Measurements from ENCODE around the gene TMCC2.
"Not testable (repeated sequence)": the region's sequence is repeated elsewhere in the genome, so short reads cannot be mapped to it uniquely, and the experiment has no call there.

TMCC2 gene

GRCh38 chr1:205214756-205215155, 13.0 kb upstream of the TMCC2 start:
- DNase-seq (ENCODE audit: low read depth): no peak

DNA sequence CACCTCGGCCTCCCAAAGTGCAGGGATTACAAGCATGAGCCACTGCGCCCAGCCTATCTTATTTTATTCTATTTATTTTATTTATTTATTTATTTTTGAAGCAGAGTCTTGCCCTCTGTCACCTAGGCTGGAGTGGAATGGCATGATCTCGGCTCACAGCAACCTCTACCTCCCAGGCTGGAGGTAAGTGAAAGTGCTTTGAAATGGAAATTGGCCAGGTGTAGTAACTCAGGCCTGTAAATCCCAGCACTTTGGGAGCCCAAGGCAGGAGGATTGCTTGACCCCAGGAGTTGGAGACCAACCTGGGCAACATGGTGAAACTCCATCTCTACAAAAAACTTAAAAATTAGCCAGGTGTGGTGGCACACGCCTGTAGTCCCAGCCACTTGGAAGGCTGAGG, 11.2 kb upstream of the TMCC2 start:
- DNase-seq (ENCODE audit: low read depth): no peak

GRCh38 chr1:205217418-205217817, 10.3 kb upstream of the TMCC2 start:
- DNase-seq (ENCODE audit: low read depth): no peak

DNA sequence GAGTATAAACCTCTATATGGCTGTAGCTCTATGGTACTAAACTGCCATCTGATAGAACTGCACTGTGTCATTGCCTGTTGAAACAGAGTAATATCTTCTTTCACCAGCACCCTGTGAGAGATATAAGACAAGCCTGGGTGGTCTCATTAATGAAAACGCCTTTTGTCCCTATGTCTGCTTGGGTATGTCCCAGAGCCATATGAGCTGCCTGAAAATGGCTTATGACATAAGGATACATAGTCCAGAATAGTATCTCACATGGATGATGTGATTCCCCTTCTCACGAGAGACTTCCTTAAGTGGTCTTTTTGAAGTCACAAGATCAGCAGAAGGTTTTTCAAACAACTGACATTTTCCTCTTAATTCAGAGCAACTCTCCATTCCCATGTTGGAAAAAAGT, 7.3 kb upstream of the TMCC2 start:
- DNase-seq (ENCODE audit: low read depth): no peak

DNA sequence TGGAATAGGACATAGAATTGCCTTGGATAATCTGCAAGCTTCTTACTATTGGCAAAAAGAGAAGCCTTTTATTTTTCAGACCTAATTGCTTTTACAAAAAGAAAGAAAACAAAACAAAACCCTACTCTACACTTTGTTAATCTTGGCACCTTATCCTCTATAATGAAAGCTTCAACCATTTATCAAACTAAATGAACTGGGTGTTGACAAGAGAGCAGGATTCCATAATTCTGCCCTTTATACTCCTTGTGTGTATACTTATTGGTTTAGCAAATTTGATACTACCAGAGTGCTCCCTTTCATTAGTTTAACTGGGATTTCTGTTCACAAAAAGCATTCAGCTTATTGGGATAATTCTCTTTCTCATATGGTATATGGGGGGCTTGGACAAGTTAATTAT, 3.0 kb upstream of the TMCC2 start:
- DNase-seq (ENCODE audit: low read depth): no peak

DNA sequence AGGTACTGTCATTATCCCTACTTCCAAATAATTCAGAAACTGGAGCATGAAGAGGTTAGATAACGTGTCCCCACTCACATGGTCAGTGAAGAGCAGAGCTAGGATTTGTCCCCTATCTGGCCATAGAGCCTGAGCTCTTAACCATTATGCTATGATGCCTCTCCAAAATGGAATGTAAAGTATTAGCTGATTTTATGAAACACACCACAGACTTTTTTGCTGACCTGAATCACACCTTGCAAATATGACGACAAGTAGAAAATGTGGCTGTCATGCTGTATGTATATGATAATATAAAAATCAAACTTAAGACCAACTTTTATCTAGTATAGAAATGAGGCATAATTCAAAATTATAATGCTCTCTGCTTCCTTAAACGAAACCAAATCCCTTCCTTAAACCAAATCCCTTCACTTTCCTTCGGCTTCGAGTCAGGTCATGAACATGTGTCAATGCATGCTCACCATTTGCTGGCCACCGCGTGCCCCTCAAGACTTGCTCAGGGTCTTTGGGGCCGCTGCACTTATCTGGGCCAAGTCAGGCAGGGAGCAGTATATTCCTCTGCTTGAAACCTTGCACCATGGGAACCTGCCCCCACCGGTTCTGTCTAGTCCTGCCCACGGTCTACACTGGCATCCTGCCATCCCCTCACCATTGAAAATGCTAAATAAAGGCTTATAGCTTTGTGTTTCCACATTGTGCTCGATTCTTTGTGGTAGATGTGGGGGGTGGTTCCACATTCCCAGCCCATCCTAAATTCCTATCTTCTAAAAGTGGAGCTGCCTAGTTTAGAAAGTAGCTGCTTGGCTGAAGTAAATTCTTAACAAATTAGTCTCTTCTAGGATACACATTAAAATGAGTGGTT, 1.6 kb upstream of the TMCC2 start:
- no peak for DNase-seq (ENCODE audit: low read depth)

DNA sequence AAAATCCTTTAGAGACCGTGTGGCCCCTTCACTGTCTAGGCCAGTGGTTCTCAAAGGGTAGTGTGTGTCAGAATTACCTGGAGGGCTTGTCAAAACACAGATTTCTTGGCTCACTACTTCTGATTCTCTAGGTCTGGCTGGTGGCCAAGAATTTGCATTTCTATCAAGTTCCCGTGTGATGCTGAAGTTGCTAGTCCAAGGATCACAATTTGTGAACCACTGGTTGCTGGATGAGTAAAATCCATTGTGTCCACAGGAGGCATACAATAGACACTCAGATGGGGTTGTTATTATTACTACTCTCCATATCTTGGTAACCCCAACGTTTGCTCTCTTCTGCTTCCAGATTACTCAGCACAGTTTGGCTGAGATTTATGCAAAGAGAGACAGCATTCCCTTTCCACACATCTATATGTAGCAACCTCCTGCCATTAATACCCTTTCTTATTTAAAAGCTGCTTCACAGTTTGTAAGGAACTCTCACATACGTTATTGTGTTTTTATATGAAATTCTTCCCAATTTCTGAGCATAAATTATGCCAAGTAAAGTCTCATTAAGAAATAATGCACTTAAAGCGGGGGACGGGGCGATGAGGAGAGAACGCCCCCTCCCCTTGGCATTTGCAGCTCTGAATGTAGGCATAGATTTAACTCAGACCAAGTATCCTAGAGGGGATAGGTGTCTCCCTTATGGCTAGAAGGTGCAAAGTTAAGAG, 720 bp upstream of the TMCC2 start:
- no peak for DNase-seq (ENCODE audit: low read depth)

GRCh38 chr1:205228093-205228521, 361 bp downstream of the TMCC2 start:
- no peak for DNase-seq (ENCODE audit: low read depth)

DNA sequence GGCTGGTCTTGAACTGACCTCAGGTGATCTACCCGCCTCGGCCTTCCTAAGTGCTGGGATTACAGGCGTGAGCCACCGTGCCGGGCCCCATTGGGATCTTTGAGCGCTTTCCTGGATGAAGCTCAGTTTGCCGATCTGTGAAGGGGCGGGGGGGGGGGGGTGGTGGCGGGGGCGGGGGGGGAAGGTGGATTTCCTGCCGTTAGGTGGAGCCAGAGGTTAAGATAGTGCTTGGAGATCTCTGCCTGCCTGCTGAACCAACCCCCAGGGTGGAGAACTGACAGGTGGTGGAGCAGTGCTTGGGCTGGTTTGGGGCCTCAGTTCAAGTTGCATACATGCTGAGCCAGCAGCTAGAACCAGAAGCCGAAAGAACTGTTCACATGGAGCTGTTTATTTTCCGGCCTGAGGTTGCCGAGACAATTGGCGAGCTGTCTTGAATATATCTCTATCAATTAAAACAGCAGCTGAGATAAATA, 1.7 kb downstream of the TMCC2 start:
- DNase-seq (ENCODE audit: low read depth): peak; percentile 60

- no peak for DNase-seq (ENCODE audit: low read depth)
These were observed 2.4 kb downstream of the TMCC2 start for GRCh38 chr1:205229916-205230700.

GRCh38 chr1:205230982-205231381, 3.2 kb downstream of the TMCC2 start:
- DNase-seq (ENCODE audit: low read depth): no peak

GRCh38 chr1:205232127-205232820, 4.5 kb downstream of the TMCC2 start:
- DNase-seq (ENCODE audit: low read depth): no peak

DNA sequence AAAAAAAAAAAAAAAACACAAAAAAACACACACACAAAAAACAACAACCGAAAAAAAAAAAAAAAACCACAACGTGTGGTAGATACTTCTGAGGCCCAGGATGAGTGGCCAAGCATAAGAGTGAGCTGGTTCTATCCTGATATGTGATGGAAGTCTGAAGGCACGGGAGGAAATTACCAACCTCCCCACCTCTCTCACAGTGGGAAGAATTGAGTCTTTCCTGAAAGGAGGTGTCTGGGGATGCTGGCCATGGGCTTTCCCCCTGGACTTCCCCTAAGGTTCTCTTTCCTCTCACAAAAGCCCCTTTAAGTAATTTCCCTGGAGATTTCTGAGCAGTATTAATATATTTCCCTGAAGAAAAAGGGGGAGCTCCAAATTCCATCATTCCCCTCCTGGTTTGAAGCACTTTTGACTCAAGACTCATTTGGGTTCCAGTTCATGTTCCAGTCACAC, 5.2 kb downstream of the TMCC2 start:
- no peak for DNase-seq (ENCODE audit: low read depth)

DNA sequence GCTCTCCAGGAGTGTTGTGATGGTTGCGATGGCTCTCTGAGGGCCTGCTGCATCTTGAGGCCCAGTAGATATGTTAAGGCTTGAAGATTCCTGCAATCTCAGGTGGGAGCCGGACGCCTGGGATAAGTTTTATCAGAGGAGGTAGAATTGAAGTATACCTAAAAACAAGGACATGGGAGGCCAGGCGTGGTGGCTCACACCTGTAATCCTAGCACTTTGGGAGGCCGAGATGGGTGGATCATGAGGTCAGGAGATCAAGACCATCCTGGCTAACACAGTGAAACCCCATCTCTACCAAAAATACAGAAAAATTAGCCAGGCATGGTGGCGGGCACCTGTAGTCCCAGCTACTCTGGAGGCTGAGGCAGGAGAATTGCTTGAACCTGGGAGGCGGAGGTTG, 6.2 kb downstream of the TMCC2 start:
- DNase-seq (ENCODE audit: low read depth): not testable (repeated sequence)

GRCh38 chr1:205235951-205236350, 8.2 kb downstream of the TMCC2 start:
- DNase-seq (ENCODE audit: low read depth): no peak

- DNase-seq (ENCODE audit: low read depth): no peak
These were observed 8.8 kb downstream of the TMCC2 start for GRCh38 chr1:205236526-205236925.

DNA sequence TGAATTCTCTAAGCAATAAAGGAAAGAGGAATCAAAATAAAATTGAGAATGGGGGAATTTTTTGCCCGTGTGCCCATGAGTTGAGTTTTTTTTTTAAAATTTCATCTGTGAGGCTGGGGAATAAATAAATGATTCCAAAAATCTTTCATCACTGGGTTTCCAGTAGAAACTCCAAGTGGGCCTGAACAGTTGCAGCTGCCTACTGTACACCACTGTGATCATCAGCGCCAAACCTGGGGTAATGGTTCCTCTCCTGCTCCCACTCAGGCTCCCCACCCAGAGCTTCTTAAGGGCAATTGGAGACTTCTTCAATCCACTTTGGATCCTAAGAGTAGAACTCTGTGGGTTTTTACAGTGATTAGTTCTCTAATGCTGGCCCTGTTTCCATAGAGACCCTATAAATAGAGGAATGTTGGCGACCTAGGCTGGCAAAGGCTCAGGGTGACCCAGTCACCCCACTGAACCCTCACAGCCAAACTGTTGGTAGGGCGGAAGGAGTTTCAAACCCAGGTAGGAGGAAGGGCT, 9.3 kb downstream of the TMCC2 start:
- DNase-seq (ENCODE audit: low read depth): no peak

- DNase-seq (ENCODE audit: low read depth): no peak
These were observed 10.1 kb downstream of the TMCC2 start for GRCh38 chr1:205237526-205238484.

DNA sequence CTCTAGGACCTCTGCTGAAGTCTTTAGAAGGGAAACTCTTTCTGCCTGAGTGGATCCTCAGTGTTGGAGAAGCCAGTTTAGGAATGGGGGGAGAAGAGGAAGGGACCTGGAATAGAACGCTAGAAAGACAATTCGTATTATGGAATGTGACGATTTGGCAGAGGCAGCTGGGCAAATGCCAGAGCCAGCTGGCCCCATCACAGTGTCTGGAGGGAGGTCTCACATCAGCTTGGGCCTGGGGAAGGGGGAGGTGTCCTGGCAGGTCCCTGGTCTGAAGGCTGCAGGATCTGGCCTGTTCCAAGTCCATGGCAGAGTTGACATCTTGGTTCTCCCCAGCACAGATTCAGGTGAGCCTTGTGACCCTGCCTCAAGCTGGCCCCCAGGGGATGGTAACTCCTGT, 11.3 kb downstream of the TMCC2 start:
- no peak for DNase-seq (ENCODE audit: low read depth)

- DNase-seq (ENCODE audit: low read depth): no peak
These were observed 12.4 kb downstream of the TMCC2 start for GRCh38 chr1:205240118-205240517.

All from activated T-helper 1 cell treated with Interleukin-2 at 50 U/mL for 16 hours (primary cell).